ENCODE data around the gene WDR62. TPM values are rescaled to one million over a fixed set of nuclear protein-coding genes. Genes with fewer than 3 reads are reported as not detected.
A peak's percentile ranks its signal among the peaks of the same experiment; 100 is the strongest.

The WDR62 gene
- total and polyA plus RNA-seq, 10 of the 15 experiments (the other 5 are each of a cell fraction or from before 2014, with no cell fraction given): 0.08 to 20.6 (median 10.9) TPM

DNA sequence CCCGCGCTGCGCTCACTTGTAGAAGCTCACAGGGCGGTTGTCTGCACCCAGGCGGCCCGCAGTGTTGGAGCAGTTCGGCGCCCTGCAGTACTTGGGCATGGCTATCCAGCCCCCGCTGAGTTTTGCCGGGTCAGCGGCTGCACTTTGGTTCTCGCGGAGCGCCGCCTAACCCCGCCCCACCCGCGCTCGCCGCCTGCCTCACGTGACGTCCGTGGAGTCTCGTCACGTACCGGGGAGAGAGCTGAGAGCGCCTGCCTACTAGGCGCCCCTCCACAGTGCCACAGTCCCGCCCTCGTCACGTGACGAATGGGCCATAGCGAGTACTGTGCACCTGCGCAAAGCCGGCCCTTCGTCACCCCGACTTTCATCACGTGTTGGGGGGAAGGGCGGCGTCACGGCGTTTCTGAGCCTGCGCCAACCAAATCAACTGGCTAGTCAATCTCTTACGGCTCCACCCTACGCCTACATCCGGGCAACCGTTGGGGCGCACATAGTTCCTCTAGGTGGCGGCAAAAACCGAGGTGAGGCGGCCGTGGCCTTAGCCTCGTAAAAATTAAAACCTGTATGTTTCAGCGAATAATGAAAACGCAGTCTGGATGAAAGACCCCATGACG lies 471 bp upstream of the WDR62 start, which contains the start of gene THAP8:
Gene THAP8 (minus strand): TSS at position 167 of the 614 bp plus-strand sequence. CDS start 68 bp downstream, at position 99.
- peak; percentile 98 for FAIRE-seq
- RAD21 ChIA-PET (ENCODE audit: unreplicated experiment): interaction anchor here (0.8 to 2.1 kb wide), 6 partner anchors 40 to 1883 kb away, joined by 3 to 6 read pairs (median 4); partner anchors contain the start of genes ALKBH6, ZNF146 and ZNF565
- Histone ChIP-seq H3K36me3 (ENCODE audit: control insufficient read depth in 2 of 2, insufficient read depth in 2 of 2, low read length in 1 of 2) (peaks cover 0 to 5% of the 10 kb centered on the region in 2 experiments; a peak in 1 of 4 replicates), H3K9ac (ENCODE audit: control insufficient read depth, insufficient read depth, low read length) (peak within 1 kb of the TSS; percentile 79), H3K27me3 (replicated peaks in 1 of 2; ENCODE audit: control insufficient read depth in 2 of 2, insufficient read depth in 2 of 2, low read length in 1 of 2) (no peaks in the 10 kb centered on the region), H3K4me3 (peak within 1 kb of the TSS; percentile 87), H3K4me1 (ENCODE audit: control insufficient read depth, insufficient read depth, low read length) (peaks cover 3% of the 10 kb centered on the region; the same call in 1 of the 2 replicates), H3K9me3 (replicated peaks; ENCODE audit: control insufficient read depth, insufficient read depth, low read length) (no peaks in the 10 kb centered on the region), H3K4me2 (ENCODE audit: control insufficient read depth, insufficient read depth) (peak within 1 kb of the TSS; percentile 62), H3K79me2 (ENCODE audit: control insufficient read depth, insufficient read depth, low read length) (peaks cover 20% of the 10 kb centered on the region), H2AFZ (ENCODE audit: control insufficient read depth, low read depth, low read length) (peak within 1 kb of the TSS; percentile 93), H4K20me1 (ENCODE audit: control insufficient read depth, insufficient read depth) (no peaks in the 10 kb centered on the region), H3K27ac (ENCODE audit: control insufficient read depth, insufficient read depth) (peak within 1 kb of the TSS; percentile 92)
- POLR2A ChIA-PET: interaction anchor here (0.6 to 1.4 kb wide), 8 partner anchors 25 to 708 kb away, joined by 3 to 12 read pairs (median 4); partner anchors contain the start of genes ALKBH6 and TBCB
- intact Hi-C loops (cut with micrococcal nuclease; ENCODE audit: unreplicated experiment): loop anchor here (2.0 to 5.0 kb wide), 3 partner anchors 42 to 61 kb away; partner anchors contain the start of genes ALKBH6, POLR2I, SDHAF1 and TBCB
- CTCF ChIA-PET: interaction anchor here (0.6 to 1.9 kb wide), 6 partner anchors 16 to 277 kb away, joined by 3 to 5 read pairs (median 3); partner anchors contain the start of genes POLR2I and TBCB
- no TSS peak for BruUV-seq (replicated peaks)
- WGBS (ENCODE audit: insufficient coverage, insufficient replicate concordance, low lambda C conversion rate, missing lambda C conversion rate): under 1% methylated on average over 56 of the region's 56 CpGs
- SMC1A ChIA-PET (ENCODE audit: uncharacterized antibody, unreplicated experiment): interaction anchor here (1.0 to 1.7 kb wide), 4 partner anchors 40 to 172 kb away, joined by 3 to 5 read pairs (median 4); partner anchors contain the start of gene ALKBH6
- DNase-seq (ENCODE audit: low read depth, low spot score): peak; percentile 99
- ATAC-seq: peak; percentile 91
- in situ Hi-C loops (cut with MboI): no loop called here
- TF ChIP-seq MLLT1 (IDR thresholded peaks at IDR 0.05) (no peak), SRF (IDR thresholded peaks at IDR 0.05; ENCODE audit: low read depth in 2 of 2, low read length in 2 of 2) (no peak), ZNF384 (IDR thresholded peaks at IDR 0.05; ENCODE audit: borderline replicate concordance, low read depth, low read length) (0 out of 2 replicates have a peak, but pooled peaks have one; percentile 17), IKZF1 (conservative IDR thresholded peaks at IDR 0.05) (no peak; the same call in none of the 2 replicates), RAD51 (IDR thresholded peaks at IDR 0.05) (peak; percentile 100), STAT3 (IDR thresholded peaks at IDR 0.05; ENCODE audit: low read depth, low read length) (no peak), EP300 (IDR thresholded peaks at IDR 0.05; ENCODE audit: borderline replicate concordance in 1 of 2, control insufficient read depth in 1 of 2, low read depth in 2 of 2, low read length in 2 of 2) (no peak), ZNF687 (IDR thresholded peaks at IDR 0.05) (no peak), WRNIP1 (IDR thresholded peaks at IDR 0.05; ENCODE audit: borderline replicate concordance, low read depth, low read length) (no peak), PML (IDR thresholded peaks at IDR 0.05; ENCODE audit: low read length) (peak; percentile 40; the same call in 1 of the 2 replicates), SPI1 (IDR thresholded peaks at IDR 0.05; ENCODE audit: borderline replicate concordance, insufficient read depth, low read depth, low read length) (no peak), GABPA (IDR thresholded peaks at IDR 0.05; ENCODE audit: low read depth) (no peak), PAX8 (IDR thresholded peaks at IDR 0.05) (no peak), E2F4 (IDR thresholded peaks at IDR 0.05; ENCODE audit: low read depth, low read length) (no peak; the same call in 1 of the 2 replicates)
